Lower lobe of right lung (tissue), 2 donors: ENCODE results near the gene GSE1. TPM values are rescaled to one million over a fixed set of nuclear protein-coding genes. Genes with fewer than 3 reads are reported as not detected.

Experiments
- ATAC-seq, 2 donors: fragments of 200-7000 bp; cut with Tn5 transposase; one replicate each; pipeline ENCODE4 v1.9.1; 2020 to 2022; ENCODE audit warnings: mild to moderate bottlenecking in 2 of 2, moderate library complexity in 2 of 2
- DNase-seq: peaks from one replicate; pipeline ENCODE4 v3.0.0-alpha.2; 2020
- H3K27ac ChIP-seq: fragments of 200-600 bp; one replicate; pipeline ENCODE4 v1.8.0; 2022
- H3K27me3 ChIP-seq: fragments of 200-600 bp; one replicate; pipeline ENCODE4 v1.8.0; 2022; ENCODE audit warnings: low read depth
- H3K36me3 ChIP-seq: fragments of 200-600 bp; one replicate; pipeline ENCODE4 v1.8.0; 2022; ENCODE audit warnings: mild to moderate bottlenecking
- H3K4me1 ChIP-seq: fragments of 200-600 bp; one replicate; pipeline ENCODE4 v1.8.0; 2022
- H3K4me3 ChIP-seq: fragments of 200-600 bp; one replicate; pipeline ENCODE4 v1.8.0; 2022; ENCODE audit warnings: mild to moderate bottlenecking
- H3K9me3 ChIP-seq: fragments of 200-600 bp; one replicate; pipeline ENCODE4 v1.8.0; 2022
- intact Hi-C: fragments of 100-400 bp; cut with DNase I; formaldehyde crosslinking; loops from one replicate; pipeline ENCODE4 v1.11.0; 2022
- total RNA-seq: library from RNA; stranded (reverse); fragmentation: NEBNext Ultra II Directional; extraction: Animal tissue kit (Norgen Biotek cat#: 25700); gene quantifications from one replicate; pipeline ENCODE4 v1.2.1, GENCODE V29; 2021
- TF ChIP-seq, protein P1 (sequence below): fragments of 200-600 bp; IDR thresholded peaks from one replicate; pipeline ENCODE4 v1.8.0; 2022; ENCODE audit warnings: antibody characterized with exemption, mild to moderate bottlenecking
- donor health status: DM: no; HTN: yes; CAD: no; lungs with severe emphysema.

Gene GSE1
- total RNA-seq, 1 donor from 2014 or later: 85.2 TPM

DNA sequence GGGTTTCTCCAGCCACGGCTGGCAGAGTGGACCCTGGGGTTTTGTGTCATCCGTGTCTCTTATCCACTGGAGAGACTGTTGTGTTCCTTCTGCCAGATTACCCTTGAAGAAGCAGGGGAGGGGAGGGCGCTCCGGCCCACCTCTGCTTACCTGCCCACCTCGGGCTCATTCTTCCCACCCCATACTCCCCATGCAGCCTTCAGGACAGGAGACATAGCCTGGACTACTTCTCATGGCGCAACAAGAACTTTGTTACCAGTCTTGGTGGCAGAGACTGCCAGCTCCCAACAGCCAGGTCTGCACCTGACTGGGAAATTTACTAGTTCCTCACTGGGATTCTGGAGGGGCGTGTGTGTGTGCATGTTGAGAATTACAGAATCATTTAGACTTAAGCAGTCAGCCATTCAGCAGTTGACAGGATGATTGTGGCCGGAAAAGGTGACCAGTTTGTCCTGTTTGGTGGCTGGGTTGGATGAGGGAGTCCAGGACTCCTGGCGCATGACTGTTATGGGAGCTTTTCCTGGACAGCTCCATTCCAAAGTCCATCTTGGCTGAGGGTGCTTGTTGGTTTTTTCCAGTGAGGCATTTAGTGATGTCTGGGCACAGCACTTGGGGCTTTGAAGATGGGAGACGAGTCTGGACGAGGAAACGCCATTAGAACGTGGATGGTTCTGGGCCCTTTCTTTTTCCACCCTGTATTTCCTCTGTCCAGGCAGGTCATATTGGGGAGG is 8.7 kb downstream of the GSE1 start:
- DNase-seq (no peak), ATAC-seq (peak in 1 of 2 donors; percentile 19)
- Histone ChIP-seq H3K27me3 (no peaks in the 10 kb centered on the region), H3K4me3 (no peak overlapping the region), H3K9me3 (no peaks in the 10 kb centered on the region), H3K4me1 (peaks cover 71% of the 10 kb centered on the region), H3K36me3 (peaks cover 11% of the 10 kb centered on the region), H3K27ac (no peak overlapping the region)
- intact Hi-C loops: no loop called here
- TF ChIP-seq, protein P1, sequence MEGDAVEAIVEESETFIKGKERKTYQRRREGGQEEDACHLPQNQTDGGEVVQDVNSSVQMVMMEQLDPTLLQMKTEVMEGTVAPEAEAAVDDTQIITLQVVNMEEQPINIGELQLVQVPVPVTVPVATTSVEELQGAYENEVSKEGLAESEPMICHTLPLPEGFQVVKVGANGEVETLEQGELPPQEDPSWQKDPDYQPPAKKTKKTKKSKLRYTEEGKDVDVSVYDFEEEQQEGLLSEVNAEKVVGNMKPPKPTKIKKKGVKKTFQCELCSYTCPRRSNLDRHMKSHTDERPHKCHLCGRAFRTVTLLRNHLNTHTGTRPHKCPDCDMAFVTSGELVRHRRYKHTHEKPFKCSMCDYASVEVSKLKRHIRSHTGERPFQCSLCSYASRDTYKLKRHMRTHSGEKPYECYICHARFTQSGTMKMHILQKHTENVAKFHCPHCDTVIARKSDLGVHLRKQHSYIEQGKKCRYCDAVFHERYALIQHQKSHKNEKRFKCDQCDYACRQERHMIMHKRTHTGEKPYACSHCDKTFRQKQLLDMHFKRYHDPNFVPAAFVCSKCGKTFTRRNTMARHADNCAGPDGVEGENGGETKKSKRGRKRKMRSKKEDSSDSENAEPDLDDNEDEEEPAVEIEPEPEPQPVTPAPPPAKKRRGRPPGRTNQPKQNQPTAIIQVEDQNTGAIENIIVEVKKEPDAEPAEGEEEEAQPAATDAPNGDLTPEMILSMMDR: no peak

DNA sequence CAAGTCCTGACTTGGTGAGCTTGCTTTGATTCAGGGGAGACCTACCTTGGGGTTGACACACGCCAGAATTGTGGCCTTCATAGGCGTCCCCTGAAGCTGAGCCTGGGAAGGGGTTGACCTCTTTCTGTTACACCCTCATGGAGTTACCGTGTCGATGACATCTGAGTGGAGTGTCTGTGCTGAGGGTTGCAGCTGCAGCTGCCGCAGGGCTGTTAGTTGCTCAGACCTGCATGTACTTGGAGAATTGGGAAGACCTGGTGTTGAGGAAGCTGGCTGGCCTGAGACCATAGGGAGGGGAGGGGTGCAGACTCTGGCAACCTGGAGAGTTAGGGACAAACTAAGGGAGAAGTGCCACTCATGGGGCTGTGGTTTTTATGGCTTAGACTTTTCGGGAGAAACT is 9.6 kb downstream of the GSE1 start:
- Histone ChIP-seq H3K4me1 (peaks cover 70% of the 10 kb centered on the region), H3K27me3 (no peaks in the 10 kb centered on the region), H3K9me3 (no peaks in the 10 kb centered on the region), H3K36me3 (peaks cover 10% of the 10 kb centered on the region), H3K4me3 (no peak overlapping the region), H3K27ac (no peak overlapping the region)
- no peak for DNase-seq
- ATAC-seq: no peak
- intact Hi-C loops: no loop called here
- TF ChIP-seq, protein P1: no peak

- TF ChIP-seq, protein P1: no peak
- intact Hi-C loops: no loop called here
- peaks cover 70% of the 10 kb centered on the region for H3K4me1 ChIP-seq
- H3K4me3 ChIP-seq: no peak overlapping the region
- no peaks in the 10 kb centered on the region for H3K9me3 ChIP-seq
- ATAC-seq: no peak
- H3K27ac ChIP-seq: no peak overlapping the region
- DNase-seq: no peak
- H3K27me3 ChIP-seq: no peaks in the 10 kb centered on the region
- H3K36me3 ChIP-seq: peaks cover 8% of the 10 kb centered on the region
Measured at GRCh38 chr16:85623250-85623649, 10.1 kb downstream of the GSE1 start.

GRCh38 chr16:85623997-85624601 is 11.0 kb downstream of the GSE1 start:
- ATAC-seq: no peak
- Histone ChIP-seq H3K9me3 (no peaks in the 10 kb centered on the region), H3K4me3 (no peak overlapping the region), H3K27ac (no peak overlapping the region), H3K36me3 (peaks cover 8% of the 10 kb centered on the region), H3K4me1 (peaks cover 65% of the 10 kb centered on the region), H3K27me3 (no peaks in the 10 kb centered on the region)
- DNase-seq: no peak
- intact Hi-C loops: no loop called here
- TF ChIP-seq, protein P1: no peak

DNA sequence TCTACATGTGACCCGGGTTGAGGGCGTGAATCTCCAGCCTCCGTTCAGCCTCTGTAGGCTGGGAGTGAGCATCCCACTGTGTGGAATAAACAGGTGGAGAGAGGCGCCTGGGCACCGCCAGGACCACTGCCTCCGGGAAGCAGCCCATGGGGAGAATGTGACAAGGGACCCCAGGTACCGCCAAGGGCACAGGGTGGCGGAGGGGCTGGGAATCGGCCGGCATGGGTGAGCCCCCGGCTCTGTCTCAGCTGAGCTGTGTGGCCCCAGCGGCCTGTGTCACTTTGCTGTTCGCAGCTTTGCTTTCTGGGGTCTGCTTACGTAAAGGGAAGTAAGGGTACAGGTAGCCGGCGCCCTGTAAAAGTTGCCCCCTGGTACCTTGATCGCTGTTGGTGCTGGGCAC is 11.5 kb downstream of the GSE1 start:
- ATAC-seq (no peak), DNase-seq (no peak)
- Histone ChIP-seq H3K4me1 (peaks cover 63% of the 10 kb centered on the region), H3K36me3 (peaks cover 8% of the 10 kb centered on the region), H3K4me3 (no peak overlapping the region), H3K27me3 (no peaks in the 10 kb centered on the region), H3K27ac (no peak overlapping the region), H3K9me3 (no peaks in the 10 kb centered on the region)
- TF ChIP-seq, protein P1: no peak
- intact Hi-C loops: no loop called here
